Neuronal stem cell (in vitro differentiated cells): ENCODE measurements around the gene NR1H4.

ENCODE experiments used
- DNase-seq: peaks from one replicate; pipeline ENCODE4 v3.0.0-alpha.2; 2013; ENCODE audit warnings: low spot score
- H2AFZ ChIP-seq: one replicate; pipeline ENCODE4 v1.6.1; 2013; ENCODE audit warnings: mild to moderate bottlenecking, low read length, inconsistent platforms
- H2AK5ac ChIP-seq: 2 replicates; pipeline ENCODE4 v1.6.1; 2013; ENCODE audit warnings: low read depth, mild to moderate bottlenecking, inconsistent platforms, low read length, moderate library complexity, mixed read lengths
- H2BK120ac ChIP-seq: 2 replicates; pipeline ENCODE4 v1.6.1; 2013; ENCODE audit warnings: low read depth, mild to moderate bottlenecking, inconsistent platforms, low read length, moderate library complexity, mixed read lengths
- H2BK12ac ChIP-seq: one replicate; pipeline ENCODE4 v1.6.1; 2013; ENCODE audit warnings: low read length, inconsistent platforms
- H2BK15ac ChIP-seq: 2 replicates; pipeline ENCODE4 v1.6.1; 2013; ENCODE audit warnings: mild to moderate bottlenecking, low read length, inconsistent platforms, mixed read lengths
- H2BK5ac ChIP-seq: one replicate; pipeline ENCODE4 v1.6.1; 2013; ENCODE audit warnings: inconsistent platforms, mild to moderate bottlenecking, low read length, moderate library complexity
- H3K14ac ChIP-seq: one replicate; pipeline ENCODE4 v1.6.1; 2013; ENCODE audit warnings: low read length, inconsistent platforms
- H3K18ac ChIP-seq: 2 replicates; pipeline ENCODE4 v1.6.1; 2013; ENCODE audit warnings: low read length, inconsistent platforms
- H3K23ac ChIP-seq: 2 replicates; pipeline ENCODE4 v1.6.1; 2013; ENCODE audit warnings: low read depth, mild to moderate bottlenecking, mixed read lengths, low read length, inconsistent platforms; ENCODE audit not compliant: poor library complexity
- H3K27ac ChIP-seq: replicated peaks from 3 replicates; pipeline ENCODE4 v1.5.1; 2013; ENCODE audit warnings: low read length, inconsistent platforms
- H3K27me3 ChIP-seq, 3 experiments: 2 replicates each; pipeline ENCODE4 v1.6.1; 2013; ENCODE audit warnings: low read length in 3 of 3, mild to moderate bottlenecking in 2 of 3, inconsistent platforms in 1 of 3, low read depth in 1 of 3, mixed read lengths in 1 of 3, moderate library complexity in 1 of 3; ENCODE audit not compliant: control insufficient read depth in 3 of 3, insufficient read depth in 3 of 3
- H3K36me3 ChIP-seq, 2 donors: replicated peaks in 1 of 2; 2 replicates each; pipeline ENCODE4 v1.6.1; 2013; ENCODE audit warnings: low read length in 2 of 2; ENCODE audit not compliant: control insufficient read depth in 2 of 2, insufficient read depth in 2 of 2
- H3K4ac ChIP-seq: 2 replicates; pipeline ENCODE4 v1.6.1; 2013; ENCODE audit warnings: inconsistent platforms, mild to moderate bottlenecking, low read length, moderate library complexity
- H3K4me1 ChIP-seq, 2 donors: 1 replicate in 1 of 2; 2 replicates in 1 of 2; pipeline ENCODE4 v1.6.1; 2013; ENCODE audit warnings: low read length in 2 of 2, low read depth in 1 of 2; ENCODE audit not compliant: control insufficient read depth in 2 of 2, insufficient read depth in 1 of 2
- H3K4me2 ChIP-seq: one replicate; pipeline ENCODE4 v1.6.1; 2013; ENCODE audit warnings: mild to moderate bottlenecking, low read length, inconsistent platforms; ENCODE audit not compliant: insufficient read depth, poor library complexity, severe bottlenecking
- H3K4me3 ChIP-seq, 2 donors: 2 replicates each; pipeline ENCODE4 v1.5.1; 2013; ENCODE audit warnings: low read length in 2 of 2, mild to moderate bottlenecking in 2 of 2, inconsistent platforms in 1 of 2, moderate library complexity in 1 of 2
- H3K79me1 ChIP-seq: one replicate; pipeline ENCODE4 v1.6.1; 2013; ENCODE audit warnings: low read depth, mild to moderate bottlenecking, inconsistent platforms, low read length, moderate library complexity
- H3K9ac ChIP-seq: one replicate; pipeline ENCODE4 v1.6.1; 2013; ENCODE audit warnings: mild to moderate bottlenecking, low read depth, low read length, inconsistent platforms; ENCODE audit not compliant: poor library complexity
- H3K9me3 ChIP-seq, 2 donors: replicated peaks in 1 of 2; 2 replicates each; pipeline versions ENCODE3 to v1.6.1; 2013; ENCODE audit warnings: low read length in 2 of 2, mild to moderate bottlenecking in 2 of 2, inconsistent platforms in 1 of 2, low read depth in 1 of 2, mixed read lengths in 1 of 2, moderate library complexity in 1 of 2; ENCODE audit not compliant: control insufficient read depth in 2 of 2, insufficient read depth in 1 of 2
- H4K8ac ChIP-seq: one replicate; pipeline ENCODE4 v1.6.1; 2013; ENCODE audit warnings: low read depth, mild to moderate bottlenecking, inconsistent platforms, low read length, moderate library complexity
- H4K91ac ChIP-seq: one replicate; pipeline ENCODE4 v1.6.1; 2013; ENCODE audit warnings: low read length, low read depth, mild to moderate bottlenecking, inconsistent platforms; ENCODE audit not compliant: poor library complexity
- WGBS, 2 donors: extraction: QIAGEN DNeasy Blood & Tissue Kit; methylation state at CpG; one replicate each; pipeline ENCODE4 v1.1.7; 2013; ENCODE audit warnings: missing lambda C conversion rate in 2 of 2, mixed read lengths in 1 of 2; ENCODE audit not compliant: insufficient read length in 2 of 2, insufficient replicate concordance in 1 of 2; ENCODE audit errors: extremely low coverage in 2 of 2; 5-methylcytosine and 5-hydroxymethylcytosine counted together

NR1H4 gene

GRCh38 chr12:100484183-100484886 lies 10.7 kb downstream of the NR1H4 start:
- Histone ChIP-seq H2BK12ac (no peak overlapping the region), H3K9ac (no peak overlapping the region), H3K23ac (no peak overlapping the region), H4K91ac (no peak overlapping the region), H3K4me3 (no peak overlapping the region), H2BK120ac (no peak overlapping the region), H3K4me1 (no peaks in the 10 kb centered on the region), H3K4me2 (no peak overlapping the region), H3K14ac (no peak overlapping the region), H2BK5ac (no peak overlapping the region), H2BK15ac (no peak overlapping the region), H3K36me3 (no peaks in the 10 kb centered on the region), H2AFZ (no peak overlapping the region), H4K8ac (no peak overlapping the region), H3K27ac (no peak overlapping the region), H3K9me3 (no peaks in the 10 kb centered on the region), H3K27me3 (no peaks in the 10 kb centered on the region), H2AK5ac (no peak overlapping the region), H3K4ac (no peak overlapping the region), H3K79me1 (no peaks in the 10 kb centered on the region), H3K18ac (no peak overlapping the region)
- WGBS, 2 donors, result no CpG with 5 or more reads among the region's 6 CpGs
- DNase-seq, result no peak

- Histone ChIP-seq H2BK120ac (no peak overlapping the region), H3K18ac (no peak overlapping the region), H3K4ac (no peak overlapping the region), H2BK5ac (no peak overlapping the region), H3K23ac (no peak overlapping the region), H2BK12ac (no peak overlapping the region), H4K91ac (no peak overlapping the region), H3K4me2 (no peak overlapping the region), H3K27me3 (no peaks in the 10 kb centered on the region), H3K36me3 (no peaks in the 10 kb centered on the region), H4K8ac (no peak overlapping the region), H3K79me1 (no peaks in the 10 kb centered on the region), H3K4me3 (no peak overlapping the region), H2AK5ac (no peak overlapping the region), H3K4me1 (no peaks in the 10 kb centered on the region), H3K9ac (no peak overlapping the region), H3K14ac (no peak overlapping the region), H2BK15ac (no peak overlapping the region), H2AFZ (no peak overlapping the region), H3K9me3 (no peaks in the 10 kb centered on the region), H3K27ac (no peak overlapping the region)
- DNase-seq, result no peak
Measured at GRCh38 chr12:100484891-100485471, 11.3 kb downstream of the NR1H4 start.

DNA sequence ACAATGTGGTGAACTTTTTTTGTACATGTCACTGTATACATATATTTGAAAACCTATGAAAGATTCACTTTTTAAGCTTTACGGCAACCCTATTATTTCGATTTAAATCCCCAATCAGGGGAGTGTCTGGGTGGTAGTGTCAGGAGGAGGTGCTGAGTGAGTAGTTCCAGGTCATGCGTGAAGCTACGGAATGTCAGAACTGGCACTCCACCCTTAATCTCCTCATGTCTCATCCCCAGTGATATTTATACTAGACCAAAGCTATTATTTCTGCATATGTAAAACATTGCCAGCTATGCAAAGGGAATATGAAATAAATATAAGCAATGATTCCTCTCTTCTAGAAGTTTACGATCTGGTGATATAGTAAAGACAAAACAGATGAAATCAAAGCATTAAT lies 12.3 kb downstream of the NR1H4 start:
- no peak overlapping the region for H2BK5ac ChIP-seq
- no peak overlapping the region for H3K4me3 ChIP-seq
- no peaks in the 10 kb centered on the region for H3K9me3 ChIP-seq
- no peaks in the 10 kb centered on the region for H3K79me1 ChIP-seq
- H4K8ac ChIP-seq, result no peak overlapping the region
- no peak overlapping the region for H3K4me2 ChIP-seq
- H3K27ac ChIP-seq, result no peak overlapping the region
- no peak overlapping the region for H2BK120ac ChIP-seq
- H2AK5ac ChIP-seq, result no peak overlapping the region
- H3K4me1 ChIP-seq, result no peaks in the 10 kb centered on the region
- no CpG with 5 or more reads among the region's 5 CpGs for WGBS, 2 donors
- H3K4ac ChIP-seq, result no peak overlapping the region
- no peak overlapping the region for H2BK15ac ChIP-seq
- H3K27me3 ChIP-seq, result no peaks in the 10 kb centered on the region
- no peak overlapping the region for H3K18ac ChIP-seq
- H3K14ac ChIP-seq, result no peak overlapping the region
- H2BK12ac ChIP-seq, result no peak overlapping the region
- no peaks in the 10 kb centered on the region for H3K36me3 ChIP-seq
- H2AFZ ChIP-seq, result no peak overlapping the region
- no peak overlapping the region for H3K9ac ChIP-seq
- no peak overlapping the region for H4K91ac ChIP-seq
- no peak overlapping the region for H3K23ac ChIP-seq
- no peak for DNase-seq

GRCh38 chr12:100489251-100489820 lies 15.7 kb downstream of the NR1H4 start:
- Histone ChIP-seq H3K4me3 (no peak overlapping the region), H2AFZ (no peak overlapping the region), H2BK15ac (no peak overlapping the region), H3K79me1 (no peaks in the 10 kb centered on the region), H4K8ac (no peak overlapping the region), H2AK5ac (no peak overlapping the region), H3K4ac (no peak overlapping the region), H3K36me3 (no peaks in the 10 kb centered on the region), H3K14ac (no peak overlapping the region), H4K91ac (no peak overlapping the region), H2BK12ac (no peak overlapping the region), H3K9ac (no peak overlapping the region), H3K9me3 (no peaks in the 10 kb centered on the region), H3K23ac (no peak overlapping the region), H3K4me2 (no peak overlapping the region), H2BK5ac (no peak overlapping the region), H3K27ac (no peak overlapping the region), H3K27me3 (no peaks in the 10 kb centered on the region), H2BK120ac (no peak overlapping the region), H3K4me1 (no peaks in the 10 kb centered on the region), H3K18ac (no peak overlapping the region)
- DNase-seq, result no peak
- WGBS, 2 donors, result no CpG with 5 or more reads among the region's 3 CpGs
